ENCODE data around the gene RGS4.

The RGS4 gene

DNA sequence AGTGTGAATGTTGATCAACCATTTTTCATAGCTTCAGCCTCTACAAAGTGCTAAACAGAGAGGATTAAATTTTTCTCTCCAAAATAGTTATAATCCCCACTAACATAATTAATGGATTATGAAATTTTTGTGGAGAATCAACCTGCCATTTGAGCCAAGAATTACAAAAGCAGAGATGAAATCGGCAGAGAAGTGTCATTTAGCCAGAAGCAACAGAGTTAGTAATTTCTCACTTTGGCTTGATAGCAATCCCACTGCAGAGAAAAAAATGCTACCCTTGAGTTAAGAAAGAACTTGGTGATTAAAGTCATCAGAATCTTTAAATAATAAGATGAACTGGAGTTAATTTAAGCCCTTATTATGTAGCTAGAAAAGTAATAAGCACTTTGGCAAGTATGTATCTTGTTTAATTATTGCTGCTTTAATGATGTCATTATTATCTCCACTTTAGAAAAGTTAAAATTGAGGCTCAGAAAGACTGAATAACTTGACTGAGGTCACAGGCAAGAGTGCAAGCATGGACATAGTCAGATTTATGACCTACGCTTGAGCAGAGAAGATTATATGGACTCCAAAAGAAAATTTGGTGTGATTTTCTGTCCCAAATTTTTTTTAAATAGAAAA is 37.3 kb downstream of the RGS4 start:
- FAIRE-seq: no peak
- no peak for TF ChIP-seq POLR2AphosphoS5 (IDR thresholded peaks at IDR 0.05; ENCODE audit: low read depth, low read length)
- no peak for TF ChIP-seq TAF1 (IDR thresholded peaks at IDR 0.05; ENCODE audit: borderline replicate concordance, low read depth, low read length)
- no peak for TF ChIP-seq POLR2A (IDR thresholded peaks at IDR 0.05; ENCODE audit: low read depth, low read length)
- no peak for DNase-seq (ENCODE audit: insufficient read length)

DNA sequence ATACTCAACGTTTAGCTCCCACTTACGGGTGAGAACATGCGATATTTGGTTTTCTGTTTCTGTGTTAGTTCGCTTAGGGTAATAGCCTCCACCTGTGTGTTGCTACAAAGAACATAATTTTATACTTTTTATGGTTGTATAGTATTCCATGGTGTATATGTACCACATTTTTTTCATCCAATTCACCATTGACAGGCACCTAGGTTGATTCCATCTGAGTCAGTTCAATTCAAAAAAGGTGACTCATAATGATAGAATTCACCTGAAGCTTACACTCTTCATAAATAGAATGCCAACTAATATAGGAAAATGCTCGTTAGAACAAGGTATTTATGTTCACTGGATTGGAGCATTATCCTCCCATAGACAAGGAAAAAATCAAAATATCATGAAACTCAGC is 38.5 kb downstream of the RGS4 start:
- DNase-seq (ENCODE audit: insufficient read length) (no peak), FAIRE-seq (no peak)
- TF ChIP-seq POLR2A (IDR thresholded peaks at IDR 0.05; ENCODE audit: low read depth, low read length) (no peak), POLR2AphosphoS5 (IDR thresholded peaks at IDR 0.05; ENCODE audit: low read depth, low read length) (no peak), TAF1 (IDR thresholded peaks at IDR 0.05; ENCODE audit: borderline replicate concordance, low read depth, low read length) (no peak)

DNA sequence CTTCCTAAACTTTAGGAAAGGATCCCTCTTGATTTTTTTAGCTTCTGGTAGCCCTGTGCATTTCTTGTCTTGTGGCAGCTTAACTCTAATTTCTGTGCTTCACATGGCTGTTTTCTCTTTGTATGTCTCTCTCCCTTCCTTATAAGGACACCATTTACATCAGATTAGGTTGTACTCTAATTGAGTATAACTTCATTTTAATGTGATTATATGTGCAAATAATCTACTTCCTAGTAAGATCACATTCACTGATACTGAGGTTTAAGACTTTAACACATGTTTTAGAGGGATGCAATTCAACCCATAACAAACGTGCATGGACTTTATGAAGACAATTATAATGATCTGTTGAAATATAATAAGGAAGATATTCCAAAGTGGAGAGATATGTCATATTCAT is 46.7 kb downstream of the RGS4 start:
- TF ChIP-seq TAF1 (IDR thresholded peaks at IDR 0.05; ENCODE audit: borderline replicate concordance, low read depth, low read length) (no peak), POLR2A (IDR thresholded peaks at IDR 0.05; ENCODE audit: low read depth, low read length) (no peak), POLR2AphosphoS5 (IDR thresholded peaks at IDR 0.05; ENCODE audit: low read depth, low read length) (no peak)
- FAIRE-seq (no peak), DNase-seq (ENCODE audit: insufficient read length) (no peak)

DNA sequence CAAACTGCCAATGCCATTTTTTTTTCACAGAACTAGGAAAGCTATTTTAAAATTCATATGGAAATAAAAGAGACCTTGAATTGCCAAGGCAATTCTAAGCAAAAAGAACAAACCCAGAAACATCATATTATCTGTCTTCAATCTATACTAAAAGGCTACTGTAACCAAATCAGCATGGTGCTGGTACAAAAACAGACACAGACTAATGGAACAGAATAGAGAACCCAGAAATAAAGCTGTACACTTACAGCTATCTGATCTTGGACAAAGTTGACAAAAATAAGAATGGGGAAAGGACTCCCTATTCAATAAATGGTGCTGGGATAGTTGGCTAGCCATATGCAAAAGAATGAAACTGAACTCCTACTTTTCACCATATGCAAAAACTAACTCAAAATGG is 50.5 kb downstream of the RGS4 start:
- no peak for FAIRE-seq

DNA sequence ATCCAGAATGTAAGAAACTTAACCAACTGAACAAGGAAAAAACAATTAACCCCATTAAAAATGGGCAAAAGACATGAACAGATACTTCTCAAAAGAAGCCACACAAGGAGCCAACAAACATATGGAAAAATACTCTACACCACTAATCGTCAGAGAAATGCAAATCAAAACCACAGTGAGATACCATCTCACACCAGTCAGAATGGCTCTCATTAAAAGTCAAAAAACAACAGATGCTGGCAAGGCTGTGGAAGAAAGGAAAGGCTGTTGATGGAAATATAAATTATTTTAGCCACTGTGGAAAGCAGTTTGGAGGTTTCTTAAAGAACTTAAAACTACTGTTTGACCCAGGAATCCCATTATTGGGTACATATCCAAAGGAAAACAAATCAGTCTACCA is 51.2 kb downstream of the RGS4 start:
- FAIRE-seq (no peak), DNase-seq (ENCODE audit: insufficient read length) (no peak)
- no peak for TF ChIP-seq TAF1 (IDR thresholded peaks at IDR 0.05; ENCODE audit: borderline replicate concordance, low read depth, low read length)
- TF ChIP-seq POLR2A (IDR thresholded peaks at IDR 0.05; ENCODE audit: low read depth, low read length): no peak
- no peak for TF ChIP-seq POLR2AphosphoS5 (IDR thresholded peaks at IDR 0.05; ENCODE audit: low read depth, low read length)

More for the DNA sequence above, 50.5 kb downstream of the RGS4 start:
- TF ChIP-seq POLR2AphosphoS5 (IDR thresholded peaks at IDR 0.05; ENCODE audit: low read depth, low read length) (no peak), TAF1 (IDR thresholded peaks at IDR 0.05; ENCODE audit: borderline replicate concordance, low read depth, low read length) (no peak), POLR2A (IDR thresholded peaks at IDR 0.05; ENCODE audit: low read depth, low read length) (no peak)
- no peak for DNase-seq (ENCODE audit: insufficient read length)

DNA sequence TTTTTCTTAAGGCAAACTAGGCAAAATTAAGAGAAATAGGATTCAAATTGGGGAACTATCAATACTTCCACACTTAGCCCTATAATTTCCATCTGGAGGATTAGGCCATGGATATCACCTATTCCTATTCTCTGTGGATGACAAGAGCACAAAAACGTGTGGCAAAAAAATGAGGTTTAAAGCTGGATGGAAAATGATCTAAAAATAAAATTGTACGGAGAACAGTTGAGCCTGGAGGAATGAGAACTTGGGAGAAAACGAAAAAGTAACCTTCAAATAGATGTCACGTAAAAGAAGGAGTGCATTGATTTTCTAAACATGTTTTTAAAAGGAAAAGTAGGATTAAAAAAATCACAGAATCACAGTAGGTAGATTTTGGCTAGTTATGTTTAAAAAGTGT is 55.7 kb downstream of the RGS4 start:
- DNase-seq (ENCODE audit: insufficient read length): no peak
- no peak for TF ChIP-seq POLR2AphosphoS5 (IDR thresholded peaks at IDR 0.05; ENCODE audit: low read depth, low read length)
- TF ChIP-seq POLR2A (IDR thresholded peaks at IDR 0.05; ENCODE audit: low read depth, low read length): no peak
- TF ChIP-seq TAF1 (IDR thresholded peaks at IDR 0.05; ENCODE audit: borderline replicate concordance, low read depth, low read length): no peak
- FAIRE-seq: no peak
